Measurements from ENCODE around the gene UBE2U.
"Not testable (repeated sequence)": the region's sequence is repeated elsewhere in the genome, so short reads cannot be mapped to it uniquely, and the experiment has no call there.

The UBE2U gene

DNA sequence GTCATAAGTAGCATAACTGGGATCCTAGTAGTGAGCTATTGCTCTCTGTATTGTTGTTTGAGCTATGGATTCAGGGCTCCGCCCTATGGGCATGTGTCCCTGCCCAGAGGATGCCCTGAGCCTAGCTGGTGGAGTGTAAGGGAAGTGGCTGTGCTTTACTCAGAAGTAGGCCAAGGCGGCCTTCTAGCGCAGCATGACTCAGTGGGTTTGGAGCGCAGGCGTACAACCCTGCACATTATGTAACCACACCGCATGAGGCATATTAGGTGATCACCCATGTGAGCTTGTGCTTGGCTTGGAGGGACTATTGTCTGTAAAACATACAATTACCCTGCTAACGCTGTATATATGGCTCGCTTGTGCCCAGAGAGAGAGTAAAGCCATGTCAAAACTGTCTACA, 11.1 kb upstream of the UBE2U start:
- in situ Hi-C loops (cut with MboI; ENCODE audit: low sequenced_read_pairs) = no loop called here

DNA sequence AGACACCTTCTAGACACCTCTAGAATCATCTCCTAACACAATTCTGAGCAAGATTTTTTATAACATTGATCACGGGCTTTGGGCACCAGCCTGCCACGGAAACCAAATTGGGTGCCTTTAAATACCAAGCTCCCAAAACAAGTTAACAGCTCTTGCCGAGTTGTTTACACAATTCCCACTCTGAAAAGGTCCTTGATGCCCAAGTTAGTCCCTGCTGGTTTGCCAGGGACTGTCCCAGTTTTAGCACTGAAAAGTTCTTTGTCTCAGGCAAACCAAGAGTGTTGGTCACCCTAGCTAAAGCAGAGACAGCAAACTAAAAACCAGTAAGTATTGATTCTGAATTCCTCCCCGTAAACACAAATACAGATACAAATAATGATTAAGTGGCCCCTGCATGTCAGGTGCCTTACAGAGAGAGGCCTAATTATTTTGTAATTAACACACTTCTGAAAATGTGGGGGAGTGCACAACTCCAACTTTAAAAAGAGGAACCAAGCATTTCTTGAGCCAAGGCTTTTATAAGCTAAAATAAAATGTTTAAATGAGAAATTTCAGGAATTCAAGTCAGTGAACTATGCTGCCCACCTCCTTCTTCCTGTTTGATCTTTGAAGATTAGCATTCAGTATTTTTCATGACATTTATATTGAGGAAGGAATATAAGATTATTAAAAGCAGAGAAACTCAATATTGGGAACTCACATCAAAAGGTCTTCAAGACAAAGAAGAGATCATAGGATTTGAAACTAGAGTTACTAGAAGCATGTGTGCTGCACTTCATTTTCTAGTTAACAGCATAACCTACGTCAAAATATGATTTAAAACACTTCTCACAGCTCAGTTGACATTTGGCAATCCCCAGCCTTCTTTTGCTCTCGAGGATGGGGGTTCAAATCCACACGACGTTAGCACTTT, 9.0 kb upstream of the UBE2U start:
- in situ Hi-C loops (cut with MboI; ENCODE audit: low sequenced_read_pairs) = no loop called here

DNA sequence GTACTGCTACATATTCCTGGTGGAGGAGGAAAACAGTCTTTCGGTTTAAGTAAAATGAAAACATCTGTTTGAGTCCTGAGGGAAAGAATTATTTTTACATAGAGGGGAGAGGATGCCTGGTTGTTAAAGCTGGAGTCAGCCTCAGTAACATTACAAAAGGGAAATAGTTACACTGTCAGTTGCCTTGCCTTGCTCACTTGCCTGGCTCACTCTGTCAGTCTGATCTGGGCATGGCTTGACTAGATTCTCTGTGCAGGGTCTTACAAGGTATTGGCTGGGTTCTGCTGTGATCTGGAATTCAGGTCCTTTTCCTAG, 8.4 kb upstream of the UBE2U start:
- in situ Hi-C loops (cut with MboI; ENCODE audit: low sequenced_read_pairs) = no loop called here

DNA sequence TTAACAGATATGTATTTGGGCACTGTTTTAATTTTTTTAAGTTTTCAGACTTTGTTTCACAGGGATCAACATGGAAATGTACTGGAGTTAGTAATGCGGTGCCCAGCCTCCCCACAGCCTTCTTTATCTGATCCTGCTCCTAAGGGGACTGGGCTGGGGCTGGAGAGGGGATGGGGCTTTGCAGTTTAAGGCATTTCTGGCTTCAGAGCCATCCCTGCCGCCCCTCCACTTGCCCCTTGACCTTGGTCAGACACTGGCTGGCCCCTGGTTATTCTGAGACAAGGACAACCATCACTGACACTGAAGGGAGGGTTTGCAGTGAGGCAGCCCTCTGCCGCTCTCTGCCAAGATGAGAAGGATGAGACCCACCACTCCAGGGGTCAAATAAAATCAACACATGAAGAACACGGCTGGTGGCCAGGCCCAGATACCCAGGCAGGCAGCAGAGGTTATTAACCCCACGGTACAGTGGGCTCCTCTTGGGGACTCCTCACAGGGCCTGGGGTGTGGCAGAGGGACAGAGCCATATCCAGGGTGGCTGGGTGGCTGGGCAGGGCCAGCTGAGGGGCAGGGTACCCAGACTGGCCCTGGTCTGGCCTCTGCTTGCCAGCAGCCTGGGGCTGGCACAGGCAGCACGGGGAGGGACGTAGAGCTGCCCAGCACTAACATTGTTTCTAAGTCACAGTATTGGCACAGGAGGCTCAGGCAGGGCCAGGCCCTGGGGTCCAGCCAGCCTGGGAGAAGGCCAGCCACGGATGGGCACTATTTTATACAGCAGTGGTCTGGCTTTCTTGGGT, 7.2 kb upstream of the UBE2U start:
- in situ Hi-C loops (cut with MboI; ENCODE audit: low sequenced_read_pairs) = no loop called here

DNA sequence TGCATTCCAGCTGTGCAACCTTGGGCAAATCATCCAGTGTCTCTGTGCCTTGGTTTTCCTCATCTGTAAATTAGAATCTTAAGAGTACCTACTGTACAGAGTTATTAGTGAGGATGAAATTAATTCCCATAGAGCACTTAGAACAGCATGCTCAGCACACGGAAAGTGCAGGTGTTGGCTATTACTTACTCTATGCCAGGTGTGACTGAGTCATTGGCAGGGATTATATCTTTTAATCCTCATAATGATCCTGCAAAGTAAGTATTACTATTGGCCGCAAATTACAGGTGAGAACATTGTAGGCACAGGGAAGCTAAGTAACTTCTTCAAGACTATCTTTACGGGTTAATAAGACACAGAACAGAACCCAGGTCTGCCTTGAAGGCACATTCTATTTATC, 6.3 kb upstream of the UBE2U start:
- in situ Hi-C loops (cut with MboI; ENCODE audit: low sequenced_read_pairs) = no loop called here

DNA sequence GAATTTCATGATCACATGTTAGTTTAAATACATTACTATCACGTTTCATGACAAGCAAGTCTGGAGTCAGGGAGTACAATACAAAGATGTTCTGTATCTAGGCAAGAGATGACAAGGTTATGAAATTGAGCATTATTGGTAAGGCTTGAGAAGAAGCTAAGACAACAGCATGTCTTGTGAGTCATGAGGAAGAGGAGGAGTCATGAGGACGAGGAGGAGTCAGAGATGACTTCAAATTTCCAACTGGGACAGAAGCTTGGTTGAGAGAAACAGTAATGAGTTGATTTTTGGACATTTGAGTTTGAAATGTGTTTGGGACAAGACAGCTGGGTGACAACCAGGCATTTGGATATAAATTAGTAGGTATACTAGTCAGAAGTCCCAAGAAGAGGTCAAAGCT, 4.3 kb upstream of the UBE2U start:
- in situ Hi-C loops (cut with MboI; ENCODE audit: low sequenced_read_pairs) = no loop called here

DNA sequence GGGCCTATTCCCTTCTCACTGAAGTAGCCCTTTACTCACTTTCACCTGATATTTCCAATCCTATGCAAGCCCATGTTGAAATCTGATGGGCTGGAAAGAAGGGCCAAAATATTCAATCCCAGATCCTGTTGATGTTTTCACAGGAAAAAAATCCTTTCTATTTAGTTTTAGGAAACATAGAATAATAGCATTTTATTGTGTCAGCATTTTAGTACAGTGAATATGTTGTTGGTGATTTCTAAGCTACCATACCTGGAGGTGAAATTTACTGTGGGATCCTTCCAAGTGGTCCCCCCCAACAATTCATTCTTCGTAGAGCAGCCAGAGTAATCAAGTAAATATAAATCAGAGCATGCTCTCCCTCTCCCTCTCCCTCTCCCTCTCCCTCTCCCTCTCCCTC, 3.4 kb upstream of the UBE2U start:
- in situ Hi-C loops (cut with MboI; ENCODE audit: low sequenced_read_pairs) = no loop called here

DNA sequence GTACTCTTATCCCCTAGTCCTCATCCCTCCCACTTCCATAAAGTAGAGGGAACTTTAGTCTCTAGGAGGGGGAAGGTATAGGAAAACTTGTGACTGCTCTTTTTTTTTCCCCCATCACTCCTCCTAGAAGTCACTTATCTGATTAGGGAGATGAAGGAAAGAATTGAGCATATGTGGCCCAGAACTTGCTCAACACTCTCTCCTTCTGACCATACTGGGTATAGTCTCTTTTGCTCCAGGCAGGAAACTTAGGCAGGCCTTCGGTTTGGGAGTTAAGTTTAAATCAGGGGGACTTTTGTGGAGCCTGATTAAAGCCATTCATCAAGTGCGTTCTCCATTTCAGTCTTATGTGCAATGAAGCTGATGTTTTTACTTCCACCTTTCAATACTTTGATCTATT, 5.8 kb downstream of the UBE2U start:
- in situ Hi-C loops (cut with MboI; ENCODE audit: low sequenced_read_pairs) = no loop called here

DNA sequence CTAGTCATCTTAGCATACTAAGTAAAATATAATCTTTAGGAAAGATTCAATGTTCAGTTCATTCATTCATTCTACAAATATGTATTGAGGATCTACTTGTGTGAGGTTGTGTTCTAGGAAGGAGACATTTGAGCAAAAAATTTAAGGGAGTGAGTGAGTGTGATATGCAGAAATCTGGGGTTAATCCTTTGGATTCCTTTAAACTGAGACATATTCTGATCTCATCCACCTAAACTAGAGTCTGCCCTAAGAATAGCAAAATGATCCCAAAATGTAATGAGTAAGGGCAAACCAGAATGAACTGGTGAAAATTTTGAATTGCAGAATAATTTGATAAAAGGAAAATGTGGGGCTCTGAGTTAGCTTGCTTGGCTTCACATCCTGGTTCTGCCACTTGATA, 8.6 kb downstream of the UBE2U start:
- in situ Hi-C loops (cut with MboI; ENCODE audit: low sequenced_read_pairs) = no loop called here

DNA sequence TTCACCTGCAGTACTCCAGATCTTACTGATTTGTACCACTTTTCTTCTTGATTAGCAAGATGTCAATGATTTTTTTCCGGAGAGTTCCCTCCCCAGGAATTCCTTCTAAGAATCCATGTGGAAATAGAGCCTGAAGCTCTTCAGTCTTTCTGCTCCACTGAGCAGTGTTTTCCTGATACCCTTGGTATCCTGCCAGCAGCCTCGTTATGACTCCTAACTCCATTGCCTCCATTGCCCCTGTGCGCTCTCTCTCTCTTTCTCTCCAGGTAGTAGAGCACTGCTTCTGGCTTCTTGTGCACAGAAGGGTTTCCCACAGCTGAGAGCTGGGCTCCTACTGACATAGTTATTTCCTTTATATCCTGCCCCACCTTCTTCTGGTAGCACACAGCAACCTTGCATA, 12.2 kb downstream of the UBE2U start:
- in situ Hi-C loops (cut with MboI; ENCODE audit: low sequenced_read_pairs) = no loop called here

DNA sequence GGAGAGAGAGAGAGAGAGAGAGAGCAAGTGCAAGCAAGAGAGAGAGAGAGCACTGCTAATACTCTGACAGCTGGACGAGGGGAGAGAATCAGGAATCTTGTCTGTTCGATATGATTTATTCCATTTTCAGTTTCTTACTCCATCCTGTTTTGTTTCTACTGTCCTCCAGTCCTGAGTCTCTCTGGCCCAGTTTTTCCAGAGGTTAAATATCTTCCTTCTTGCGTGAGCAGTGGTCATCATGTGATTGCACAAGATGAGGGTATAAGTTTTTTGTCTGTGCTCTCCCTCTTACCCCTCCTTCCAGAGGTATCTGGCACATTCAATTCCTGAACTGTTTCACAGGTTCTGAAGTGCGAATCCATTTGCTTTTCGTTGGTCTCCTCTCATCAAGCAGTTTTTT, 16.8 kb downstream of the UBE2U start:
- in situ Hi-C loops (cut with MboI; ENCODE audit: low sequenced_read_pairs) = no loop called here

DNA sequence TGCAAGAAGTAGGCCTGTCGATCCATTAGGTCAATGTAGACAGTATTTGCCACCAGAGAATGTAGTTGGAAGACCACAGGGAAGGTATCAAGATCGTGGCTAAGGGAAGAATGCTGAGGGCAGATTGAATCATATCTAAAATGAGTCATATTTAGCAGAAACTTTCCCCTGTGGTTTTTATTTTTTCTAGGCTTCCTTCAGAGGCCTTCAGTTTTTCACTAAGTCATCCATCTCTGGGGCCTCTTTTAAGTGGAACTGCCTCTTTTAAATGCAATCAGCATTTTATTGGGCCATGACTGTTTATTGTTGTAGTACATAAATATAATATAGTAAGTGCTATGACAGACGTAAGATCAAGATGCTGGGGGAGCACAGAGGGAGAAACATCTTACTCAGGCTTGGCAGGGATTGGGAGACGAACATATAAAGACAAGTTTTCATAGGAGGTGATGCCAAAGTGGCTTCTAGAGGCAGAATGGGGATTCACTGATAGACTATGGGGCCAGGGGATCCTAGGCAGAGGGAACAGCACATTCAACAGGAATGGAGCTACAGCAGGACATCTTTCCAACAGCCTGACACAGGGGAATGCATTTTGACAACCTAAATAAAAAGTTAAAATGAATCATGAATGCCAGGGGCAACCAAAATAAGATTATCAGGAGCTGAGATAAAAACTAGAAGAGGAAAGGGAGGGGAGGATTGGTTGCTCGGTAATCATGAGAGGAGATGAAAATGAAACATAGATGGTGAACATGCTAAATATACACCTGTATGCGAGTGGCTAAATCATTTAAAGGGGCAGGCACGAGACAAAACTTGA, 20.1 kb downstream of the UBE2U start:
- in situ Hi-C loops (cut with MboI; ENCODE audit: low sequenced_read_pairs) = no loop called here

DNA sequence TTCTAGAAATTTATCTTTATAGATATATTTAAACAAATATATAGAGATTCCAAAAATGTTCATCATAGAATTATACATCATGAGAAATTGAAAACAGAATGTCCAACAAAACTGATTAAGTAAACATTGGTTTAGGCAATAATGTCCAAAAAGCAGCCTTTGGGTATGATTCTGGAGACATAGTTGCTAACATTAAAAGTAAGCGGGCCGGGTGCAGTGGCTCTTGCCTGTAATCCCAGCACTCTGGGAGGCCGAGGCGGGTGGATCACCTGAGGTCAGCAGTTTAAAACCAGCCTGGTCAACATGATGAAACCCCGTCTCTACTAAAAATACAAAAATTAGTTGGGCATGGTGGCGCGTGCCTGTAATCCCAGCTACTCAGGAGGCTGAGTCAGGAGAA, 20.8 kb downstream of the UBE2U start:
- in situ Hi-C loops (cut with MboI; ENCODE audit: low sequenced_read_pairs) = not testable (repeated sequence)

DNA sequence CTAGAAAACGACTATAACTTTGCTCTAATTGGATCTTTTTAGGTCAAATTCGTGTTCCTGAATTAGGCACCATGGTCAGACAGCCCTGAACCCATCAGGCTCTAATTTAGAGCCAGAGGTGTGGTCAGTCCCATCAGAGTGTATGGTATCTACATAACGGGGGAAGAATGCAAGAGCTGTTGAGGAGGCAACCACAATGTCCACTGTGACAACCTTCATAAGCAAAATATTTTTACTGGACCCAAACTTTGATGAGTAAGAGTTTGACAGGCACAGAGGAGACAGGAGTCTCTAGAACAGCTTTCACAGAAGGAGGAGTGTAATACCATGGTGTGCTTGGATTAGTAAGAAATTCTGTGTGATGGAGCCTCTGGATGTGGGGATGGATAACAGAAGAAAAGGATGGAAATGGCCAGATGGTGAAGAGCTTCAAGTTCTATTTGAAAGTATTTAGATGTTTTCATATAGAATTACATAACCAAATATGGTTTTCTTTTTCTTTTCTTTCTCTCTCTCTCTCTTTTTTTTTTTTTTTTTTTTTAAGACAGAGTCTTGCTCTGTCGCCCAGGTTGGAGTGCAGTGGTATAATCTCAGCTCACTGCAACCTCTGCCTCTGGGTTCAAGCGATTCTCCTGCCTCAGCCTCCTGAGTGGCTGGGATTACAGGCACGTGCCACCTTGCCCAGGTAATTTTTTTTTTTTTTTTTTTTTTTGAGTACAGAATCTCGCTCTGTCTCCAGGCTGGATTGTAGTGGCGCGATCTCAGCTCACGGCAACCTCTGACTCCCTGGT, 24.9 kb downstream of the UBE2U start:
- in situ Hi-C loops (cut with MboI; ENCODE audit: low sequenced_read_pairs) = no loop called here

DNA sequence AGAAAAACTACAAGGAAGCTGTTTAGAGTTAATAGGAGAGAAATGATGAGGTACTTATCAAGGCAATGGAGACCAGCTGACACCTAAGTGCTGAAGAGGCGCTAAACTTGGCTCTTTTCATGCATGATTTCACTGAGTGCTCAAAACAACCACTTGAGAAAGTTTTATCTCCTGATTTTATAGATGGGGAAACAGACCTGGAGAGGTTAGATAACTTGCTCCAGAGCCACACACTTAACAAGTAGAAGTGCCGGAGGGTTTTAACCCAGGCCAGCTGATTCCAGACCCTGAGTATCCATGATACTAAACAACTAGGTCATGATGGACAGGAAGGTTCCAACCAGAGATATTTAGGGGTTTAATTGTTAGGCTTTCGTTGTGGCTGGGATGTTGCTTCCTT, 25.9 kb downstream of the UBE2U start:
- in situ Hi-C loops (cut with MboI; ENCODE audit: low sequenced_read_pairs) = no loop called here

DNA sequence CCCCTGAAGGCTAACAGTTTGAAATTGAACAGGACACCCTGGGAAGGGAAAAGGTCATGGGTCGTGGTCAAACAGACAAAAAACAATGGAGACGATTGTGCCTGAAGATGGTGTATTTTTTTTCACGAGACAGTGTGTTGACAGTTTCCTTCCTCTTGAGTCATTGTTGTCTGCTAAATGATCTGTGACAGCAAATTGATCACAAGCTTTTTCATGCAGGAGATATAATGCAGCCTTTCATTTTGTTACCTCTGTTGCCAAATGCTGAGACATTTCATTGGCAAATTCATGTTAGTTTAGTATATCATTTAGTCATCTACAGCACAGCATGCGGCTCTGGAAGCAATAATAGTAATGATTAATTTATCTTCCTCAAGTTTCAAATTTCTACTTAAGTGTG, 27.7 kb downstream of the UBE2U start:
- in situ Hi-C loops (cut with MboI; ENCODE audit: low sequenced_read_pairs) = no loop called here

DNA sequence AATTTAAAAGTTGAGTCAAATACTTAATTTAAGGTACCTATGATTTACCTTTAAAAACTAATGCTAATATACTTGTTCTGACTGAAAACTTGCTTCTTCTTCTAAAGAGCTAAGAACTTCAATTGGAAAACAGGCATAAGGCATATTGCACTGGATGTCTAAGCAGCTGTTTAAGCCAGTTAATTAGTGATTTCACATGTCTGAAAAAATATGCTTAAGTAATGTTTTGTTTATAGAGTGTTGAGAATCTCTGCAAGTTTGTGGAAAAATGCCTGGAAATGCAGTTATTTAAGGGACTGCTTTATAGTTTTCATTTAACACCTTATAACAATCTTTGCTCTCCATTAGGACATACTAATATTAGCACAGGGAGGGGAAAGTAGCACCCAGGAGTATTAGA, 28.2 kb downstream of the UBE2U start:
- in situ Hi-C loops (cut with MboI; ENCODE audit: low sequenced_read_pairs) = no loop called here

DNA sequence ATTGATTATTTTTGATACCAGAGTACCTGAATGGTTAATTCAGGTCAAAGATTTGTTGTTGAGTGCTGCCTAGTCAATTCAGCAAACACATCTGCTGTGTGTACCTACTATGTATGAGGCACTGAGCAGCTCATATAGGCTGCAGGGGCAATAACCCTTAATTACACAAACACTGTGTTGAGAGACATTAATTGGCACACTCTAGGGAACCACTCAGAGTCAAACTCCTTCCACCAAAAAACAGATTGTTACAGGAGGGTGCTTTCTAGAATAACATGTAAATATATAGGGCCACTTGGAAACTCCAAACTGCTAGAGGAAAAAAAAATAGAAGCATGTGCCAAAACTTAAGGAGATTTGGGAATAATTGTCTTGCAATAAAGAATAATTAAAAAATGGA, 31.3 kb downstream of the UBE2U start:
- in situ Hi-C loops (cut with MboI; ENCODE audit: low sequenced_read_pairs) = no loop called here

DNA sequence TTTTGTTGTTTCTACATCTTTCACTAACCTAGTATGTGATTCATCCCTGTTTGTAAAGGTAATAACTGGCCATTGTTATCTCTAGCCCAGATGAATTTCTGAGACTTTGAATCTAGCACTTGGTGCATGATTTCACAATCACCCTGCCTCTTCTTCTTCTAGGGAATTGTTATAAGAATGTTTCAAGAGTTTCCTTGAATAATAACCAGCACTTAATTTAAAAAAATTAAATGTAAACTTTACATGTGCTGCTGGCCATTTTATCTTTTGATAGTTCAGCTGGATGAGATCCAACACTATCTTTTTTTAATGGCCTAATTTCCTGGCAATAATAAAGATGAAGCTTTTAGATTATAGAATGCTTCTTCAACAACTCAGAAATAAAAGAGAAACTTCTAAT, 31.8 kb downstream of the UBE2U start:
- in situ Hi-C loops (cut with MboI; ENCODE audit: low sequenced_read_pairs) = no loop called here

DNA sequence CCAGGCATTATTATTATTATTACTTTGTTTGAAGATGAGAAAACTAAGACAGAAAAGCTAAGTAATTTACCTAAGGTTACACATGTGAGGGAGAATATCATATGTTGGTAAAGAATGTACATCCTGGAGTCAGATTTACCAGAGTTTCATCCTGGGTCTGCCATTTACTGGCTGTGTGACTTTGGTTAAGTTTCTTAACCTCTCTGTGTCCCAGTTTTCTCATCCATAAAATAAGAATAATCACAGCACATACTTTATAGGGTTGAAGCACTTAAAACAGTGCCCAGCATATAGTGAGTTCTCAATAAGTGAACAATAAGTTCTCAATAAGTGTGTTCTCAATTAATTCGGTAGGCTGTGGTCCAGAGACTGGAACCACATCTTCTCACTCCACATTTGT, 32.5 kb downstream of the UBE2U start:
- in situ Hi-C loops (cut with MboI; ENCODE audit: low sequenced_read_pairs) = no loop called here

DNA sequence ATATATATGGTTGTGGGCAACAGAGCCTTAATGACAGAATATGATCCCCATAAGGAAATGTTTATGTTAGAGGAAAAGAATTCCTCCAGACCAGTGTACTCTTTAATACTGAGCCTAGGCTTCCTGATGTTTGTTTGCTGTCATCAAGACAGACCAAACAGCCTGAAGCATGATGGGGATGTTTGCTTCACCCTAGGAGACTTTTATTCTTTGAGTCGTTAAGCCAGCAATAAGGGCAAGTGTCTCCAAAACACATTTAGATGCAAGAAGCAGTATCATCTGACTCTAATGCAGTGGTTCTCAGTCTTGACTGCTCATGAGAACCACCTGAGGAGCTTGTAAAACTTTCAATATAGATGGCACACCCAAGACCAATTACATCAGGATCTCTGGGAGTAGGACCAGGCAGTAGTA, 33.1 kb downstream of the UBE2U start:
- in situ Hi-C loops (cut with MboI; ENCODE audit: low sequenced_read_pairs) = no loop called here
